Esophagus (tissue), 2 donors: ENCODE results near the gene FBXL4. TPM values are rescaled to one million over a fixed set of nuclear protein-coding genes. Genes with fewer than 3 reads are reported as not detected.
A peak's percentile ranks its signal among the peaks of the same experiment; 100 is the strongest.

ENCODE experiments used
- H3K27ac ChIP-seq, 2 donors: one replicate each; pipeline ENCODE4 v1.5.1; 2013; ENCODE audit warnings: low read depth in 2 of 2, mild to moderate bottlenecking in 2 of 2, inconsistent platforms in 1 of 2, low read length in 1 of 2, moderate library complexity in 1 of 2
- H3K27me3 ChIP-seq, 2 donors: one replicate each; pipeline ENCODE4 v1.6.1; 2013; ENCODE audit warnings: low read length in 2 of 2, control low read depth in 1 of 2, mild to moderate bottlenecking in 1 of 2; ENCODE audit not compliant: insufficient read depth in 2 of 2, control insufficient read depth in 1 of 2
- H3K36me3 ChIP-seq, 2 donors: one replicate each; pipeline ENCODE4 v1.6.1; 2013; ENCODE audit warnings: low read length in 1 of 2; ENCODE audit not compliant: control insufficient read depth in 2 of 2, insufficient read depth in 2 of 2
- H3K4me1 ChIP-seq, 2 donors: one replicate each; pipeline ENCODE4 v1.6.1; 2013; ENCODE audit warnings: low read length in 1 of 2; ENCODE audit not compliant: control insufficient read depth in 2 of 2, insufficient read depth in 2 of 2
- H3K4me3 ChIP-seq, 2 donors: one replicate each; pipeline ENCODE4 v1.5.1; 2013; ENCODE audit warnings: low read length in 2 of 2, mild to moderate bottlenecking in 2 of 2, low read depth in 1 of 2, moderate library complexity in 1 of 2
- H3K9me3 ChIP-seq, 2 donors: one replicate each; pipeline ENCODE4 v1.6.1; 2013; ENCODE audit warnings: mild to moderate bottlenecking in 2 of 2, low read depth in 1 of 2, low read length in 1 of 2, moderate library complexity in 1 of 2; ENCODE audit not compliant: control insufficient read depth in 2 of 2, insufficient read depth in 1 of 2
- WGBS, 2 donors: extraction: QIAGEN DNeasy Blood & Tissue Kit; methylation state at CpG; one replicate each; pipeline ENCODE4 v1.1.7; 2013; 5-methylcytosine and 5-hydroxymethylcytosine counted together
- polyA plus RNA-seq, 2 donors: library from polyadenylated mRNA; stranded (reverse); fragments of 200-250 nt; gene quantifications; one replicate each; pipeline ENCODE4 v1.2.3, GENCODE V29; 2013
- donor health status: healthy with polysubstance abuse.
- donor health status: Bipolar disorder and iron deficiency.

Gene FBXL4
- polyA plus RNA-seq, 2 donors: 2.4 to 2.9 TPM

- H3K4me1 ChIP-seq: peaks cover 2 to 17% of the 10 kb centered on the region in 2 donors
- no peaks in the 10 kb centered on the region for H3K36me3 ChIP-seq
- H3K27ac ChIP-seq: no peak overlapping the region
- H3K9me3 ChIP-seq: no peaks in the 10 kb centered on the region
- WGBS, 2 donors: 26 to 28% methylated on average over 4 of the region's 4 CpGs
- H3K27me3 ChIP-seq: peaks cover 6 to 36% of the 10 kb centered on the region in 2 donors
- H3K4me3 ChIP-seq: no peak overlapping the region
Observed at GRCh38 chr6:98838032-98838431, 109.7 kb downstream of the FBXL4 start.

GRCh38 chr6:98836962-98837944 is 110.5 kb downstream of the FBXL4 start:
- Histone ChIP-seq H3K4me3 (no peak overlapping the region), H3K27me3 (peaks cover 6 to 37% of the 10 kb centered on the region in 2 donors), H3K27ac (no peak overlapping the region), H3K9me3 (no peaks in the 10 kb centered on the region), H3K36me3 (no peaks in the 10 kb centered on the region), H3K4me1 (peaks cover 2 to 19% of the 10 kb centered on the region in 2 donors)
- WGBS, 2 donors: 16 to 25% methylated on average over 9 of the region's 9 CpGs

- no peak overlapping the region for H3K27ac ChIP-seq
- H3K4me3 ChIP-seq: no peak overlapping the region
- H3K36me3 ChIP-seq: no peaks in the 10 kb centered on the region
- 7% methylated on average over 23 of the region's 23 CpGs for WGBS, 2 donors
- H3K27me3 ChIP-seq: peaks cover 6 to 42% of the 10 kb centered on the region in 2 donors
- H3K9me3 ChIP-seq: no peaks in the 10 kb centered on the region
- H3K4me1 ChIP-seq: peaks cover 2 to 23% of the 10 kb centered on the region in 2 donors
Observed at GRCh38 chr6:98836025-98836961, 111.5 kb downstream of the FBXL4 start.

GRCh38 chr6:98835149-98836024 is 112.4 kb downstream of the FBXL4 start:
- Histone ChIP-seq H3K27ac (no peak overlapping the region), H3K36me3 (no peaks in the 10 kb centered on the region), H3K9me3 (no peaks in the 10 kb centered on the region), H3K4me3 (peak overlapping the region in 1 of 2 donors; percentile 57), H3K4me1 (peaks cover 4 to 24% of the 10 kb centered on the region in 2 donors), H3K27me3 (peaks cover 6 to 40% of the 10 kb centered on the region in 2 donors)
- WGBS, 2 donors: 3 to 5% methylated on average over 57 to 76 of the region's 76 CpGs

GRCh38 chr6:98834060-98835031 is 113.4 kb downstream of the FBXL4 start, which contains the start of gene POU3F2:
TSS of gene POU3F2 (plus strand) at chr6:98834574. CDS start at chr6:98834874, 300 bp downstream.
- H3K4me1 ChIP-seq: peaks cover 4 to 24% of the 10 kb centered on the region in 2 donors
- no peaks in the 10 kb centered on the region for H3K36me3 ChIP-seq
- H3K9me3 ChIP-seq: no peaks in the 10 kb centered on the region
- peak within 1 kb of the TSS; percentile 45 to 57 for H3K4me3 ChIP-seq
- H3K27me3 ChIP-seq: peaks cover 2 to 40% of the 10 kb centered on the region in 2 donors
- H3K27ac ChIP-seq: no peak within 1 kb of the TSS
- WGBS, 2 donors: 1 to 2% methylated on average over 72 to 83 of the region's 83 CpGs

- 1% methylated on average over 41 to 42 of the region's 42 CpGs for WGBS, 2 donors
Observed at GRCh38 chr6:98833307-98834059, 114.3 kb downstream of the FBXL4 start.

GRCh38 chr6:98833057-98833306 is 114.8 kb downstream of the FBXL4 start:
- H3K27ac ChIP-seq: no peak overlapping the region
- 1% methylated on average over 23 to 26 of the region's 26 CpGs for WGBS, 2 donors
- no peaks in the 10 kb centered on the region for H3K9me3 ChIP-seq
- peaks cover 6 to 43% of the 10 kb centered on the region in 2 donors for H3K27me3 ChIP-seq
- no peaks in the 10 kb centered on the region for H3K36me3 ChIP-seq
- H3K4me1 ChIP-seq: peaks cover 4 to 24% of the 10 kb centered on the region in 2 donors
- peak overlapping the region in 1 of 2 donors; percentile 57 for H3K4me3 ChIP-seq

More at GRCh38 chr6:98833307-98834059, 114.3 kb downstream of the FBXL4 start:
- H3K4me1 ChIP-seq: peaks cover 4 to 24% of the 10 kb centered on the region in 2 donors
- no peak overlapping the region for H3K27ac ChIP-seq
- H3K9me3 ChIP-seq: no peaks in the 10 kb centered on the region
- H3K4me3 ChIP-seq: peak overlapping the region; percentile 45 to 57
- no peaks in the 10 kb centered on the region for H3K36me3 ChIP-seq
- H3K27me3 ChIP-seq: peaks cover 6 to 40% of the 10 kb centered on the region in 2 donors
